ENCODE measurements around the gene PIH1D2.

DNA sequence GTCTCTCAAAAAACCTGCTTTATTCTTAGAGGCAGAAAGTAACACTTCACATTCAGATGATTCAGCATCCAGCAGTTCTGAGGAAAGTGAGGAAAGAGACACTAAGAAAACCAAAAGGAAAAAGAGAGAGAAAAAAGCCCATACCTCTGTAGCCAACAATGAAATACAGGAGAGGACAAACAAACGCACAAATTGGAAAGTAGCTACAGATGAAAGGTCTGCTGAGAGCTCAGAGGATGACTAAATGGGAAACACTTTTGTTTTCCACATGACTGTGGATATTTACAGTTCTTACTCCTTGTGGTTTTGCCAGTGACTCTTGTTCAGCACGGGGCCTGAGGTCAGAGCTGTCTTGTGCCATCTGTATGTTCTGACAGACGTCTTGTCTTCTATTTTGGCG, 8.9 kb upstream of the PIH1D2 start:
- TF ChIP-seq POLR2A (IDR thresholded peaks at IDR 0.05) = no peak
- no peak for TF ChIP-seq CTCF (IDR thresholded peaks at IDR 0.05)
